Activated T-helper 17 cell treated with anti-CD3 and anti-CD28 coated beads, Interleukin-2, amount 50 U/mL, for 72 hours (primary cell): ENCODE data around the gene CLPX. TPM values are rescaled to one million over a fixed set of nuclear protein-coding genes. Genes with fewer than 3 reads are reported as not detected.
"Not testable (repeated sequence)": the region's sequence is repeated elsewhere in the genome, so short reads cannot be mapped to it uniquely, and the experiment has no call there.

Experiments
- ATAC-seq: fragments of 150-1000 bp; cut with Tn5 transposase; replicated peaks from 2 replicates; pipeline ENCODE4 v1.10.0; 2021; ENCODE audit warnings: mild to moderate bottlenecking, moderate library complexity
- H3K27ac Mint-ChIP-seq: one replicate; pipeline ENCODE4 v1.8.0; 2022; ENCODE audit warnings: mixed read lengths
- H3K27me3 Mint-ChIP-seq: one replicate; pipeline ENCODE4 v1.8.0; 2022; ENCODE audit warnings: mixed read lengths
- H3K36me3 Mint-ChIP-seq: one replicate; pipeline ENCODE4 v1.8.0; 2022; ENCODE audit warnings: low read depth, mild to moderate bottlenecking, mixed read lengths
- H3K4me1 Mint-ChIP-seq: one replicate; pipeline ENCODE4 v1.8.0; 2022; ENCODE audit warnings: mixed read lengths
- H3K4me3 Mint-ChIP-seq: one replicate; pipeline ENCODE4 v1.8.0; 2022; ENCODE audit warnings: mild to moderate bottlenecking, mixed read lengths
- H3K9me3 Mint-ChIP-seq: one replicate; pipeline ENCODE4 v1.8.0; 2022; ENCODE audit warnings: mixed read lengths
- total RNA-seq, 2 donors: library from RNA; stranded (reverse); gene quantifications; one replicate each; pipeline ENCODE4 v1.2.3, GENCODE V29; 2022

The CLPX gene
- total RNA-seq, 2 donors from 2014 or later, result 61.1 to 74.2 TPM

DNA sequence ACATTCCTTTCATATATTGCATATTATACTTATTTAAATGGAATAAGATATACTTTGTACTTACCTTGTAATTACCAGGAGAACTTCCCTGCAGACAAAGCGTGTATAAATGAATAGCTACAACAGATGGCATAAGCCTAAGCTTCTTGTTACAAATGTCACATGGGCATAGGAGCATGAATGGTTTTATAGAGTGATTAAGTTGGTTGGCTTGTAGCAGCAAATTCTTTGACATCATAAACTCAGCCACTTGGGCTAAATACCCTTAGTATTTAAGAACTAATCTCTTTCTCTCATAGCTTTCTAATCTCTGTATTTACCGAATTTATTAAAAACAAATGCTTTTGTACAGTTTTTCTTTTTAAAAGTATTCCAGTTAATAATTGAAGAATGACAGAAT, 70.1 kb downstream of the CLPX start, which contains the start of gene UBAP1L:
UBAP1L (minus strand) TSS at position 115 of the 400 bp plus-strand sequence. CDS start 8,985 bp downstream, outside the sequence.
- Mint-ChIP-seq H3K4me3 (no peak within 1 kb of the TSS), H3K9me3 (no peaks in the 10 kb centered on the region), H3K4me1 (peaks cover 8% of the 10 kb centered on the region), H3K27me3 (no peaks in the 10 kb centered on the region), H3K27ac (no peak within 1 kb of the TSS), H3K36me3 (peaks cover 88% of the 10 kb centered on the region)
- ATAC-seq, result no peak

GRCh38 chr15:65110676-65111292, 74.4 kb downstream of the CLPX start:
- no peak for ATAC-seq
- Mint-ChIP-seq H3K27me3 (no peaks in the 10 kb centered on the region), H3K4me3 (no peak overlapping the region), H3K27ac (peak overlapping the region; percentile 12), H3K9me3 (no peaks in the 10 kb centered on the region), H3K36me3 (peaks cover 71% of the 10 kb centered on the region), H3K4me1 (peaks cover 3% of the 10 kb centered on the region)

DNA sequence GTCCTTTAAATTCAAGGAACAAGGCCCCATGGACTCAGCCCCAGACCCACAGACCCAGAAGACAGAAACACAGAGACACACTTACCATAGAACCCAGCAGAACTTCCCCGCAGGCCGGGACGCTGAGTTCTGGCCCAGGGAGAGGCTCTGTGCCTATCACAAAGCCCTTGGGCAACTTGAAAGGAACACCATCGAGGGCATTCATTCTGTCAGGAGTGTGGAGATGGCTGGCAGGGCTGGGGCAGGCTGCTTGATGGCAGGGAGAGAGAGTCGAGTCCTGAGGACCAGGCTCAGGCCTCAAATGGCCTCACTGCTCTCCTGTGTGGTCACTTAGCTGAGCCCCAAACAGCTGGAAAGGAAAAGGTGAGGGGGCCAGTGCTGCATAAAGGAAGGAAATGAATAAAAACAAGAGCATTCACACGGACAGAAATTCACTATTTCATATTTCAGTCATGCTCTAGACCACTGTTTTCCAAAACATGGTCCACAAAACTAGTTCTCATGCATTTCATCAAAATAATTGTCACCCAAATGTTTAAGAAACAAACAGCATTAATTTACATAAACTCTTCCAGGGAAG, 79.0 kb downstream of the CLPX start:
- peaks cover 58% of the 10 kb centered on the region for H3K36me3 Mint-ChIP-seq
- no peaks in the 10 kb centered on the region for H3K9me3 Mint-ChIP-seq
- H3K27ac Mint-ChIP-seq, result peak overlapping the region; percentile 68
- H3K4me1 Mint-ChIP-seq, result peaks cover 3% of the 10 kb centered on the region
- H3K4me3 Mint-ChIP-seq, result no peak overlapping the region
- no peaks in the 10 kb centered on the region for H3K27me3 Mint-ChIP-seq
- no peak for ATAC-seq

GRCh38 chr15:65105038-65105437, 80.1 kb downstream of the CLPX start:
- ATAC-seq, result no peak
- Mint-ChIP-seq H3K27me3 (no peaks in the 10 kb centered on the region), H3K36me3 (peaks cover 69% of the 10 kb centered on the region), H3K9me3 (no peaks in the 10 kb centered on the region), H3K4me3 (no peak overlapping the region), H3K4me1 (no peaks in the 10 kb centered on the region), H3K27ac (no peak overlapping the region)

GRCh38 chr15:65102912-65103311, 82.2 kb downstream of the CLPX start:
- no peaks in the 10 kb centered on the region for H3K9me3 Mint-ChIP-seq
- H3K36me3 Mint-ChIP-seq, result peaks cover 84% of the 10 kb centered on the region
- no peaks in the 10 kb centered on the region for H3K27me3 Mint-ChIP-seq
- H3K4me1 Mint-ChIP-seq, result no peaks in the 10 kb centered on the region
- ATAC-seq, result no peak
- no peak overlapping the region for H3K4me3 Mint-ChIP-seq
- peak overlapping the region; percentile 7 for H3K27ac Mint-ChIP-seq

GRCh38 chr15:65101891-65102708, 83.0 kb downstream of the CLPX start:
- H3K9me3 Mint-ChIP-seq, result no peaks in the 10 kb centered on the region

GRCh38 chr15:65101411-65101890, 83.7 kb downstream of the CLPX start:
- H3K9me3 Mint-ChIP-seq, result no peaks in the 10 kb centered on the region
- H3K4me1 Mint-ChIP-seq, result no peaks in the 10 kb centered on the region
- no peaks in the 10 kb centered on the region for H3K27me3 Mint-ChIP-seq
- ATAC-seq, result no peak
- H3K36me3 Mint-ChIP-seq, result peaks cover 79% of the 10 kb centered on the region
- H3K4me3 Mint-ChIP-seq, result no peak overlapping the region
- no peak overlapping the region for H3K27ac Mint-ChIP-seq

More at GRCh38 chr15:65101891-65102708, 83.0 kb downstream of the CLPX start:
- H3K27me3 Mint-ChIP-seq, result no peaks in the 10 kb centered on the region
- H3K4me1 Mint-ChIP-seq, result no peaks in the 10 kb centered on the region
- H3K36me3 Mint-ChIP-seq, result peaks cover 84% of the 10 kb centered on the region
- no peak for ATAC-seq
- H3K27ac Mint-ChIP-seq, result no peak overlapping the region
- H3K4me3 Mint-ChIP-seq, result no peak overlapping the region

- Mint-ChIP-seq H3K4me1 (no peaks in the 10 kb centered on the region), H3K27me3 (no peaks in the 10 kb centered on the region), H3K27ac (no peak overlapping the region), H3K4me3 (no peak overlapping the region), H3K9me3 (no peaks in the 10 kb centered on the region), H3K36me3 (peaks cover 69% of the 10 kb centered on the region)
- ATAC-seq, result no peak
Observed at GRCh38 chr15:65100442-65100841, 84.7 kb downstream of the CLPX start.

- not testable (repeated sequence) for H3K9me3 Mint-ChIP-seq, H3K27me3 Mint-ChIP-seq, ATAC-seq, H3K4me1 Mint-ChIP-seq, H3K27ac Mint-ChIP-seq, H3K4me3 Mint-ChIP-seq
- peaks cover 64% of the 10 kb centered on the region for H3K36me3 Mint-ChIP-seq
Observed at GRCh38 chr15:65099801-65100200, 85.3 kb downstream of the CLPX start.

DNA sequence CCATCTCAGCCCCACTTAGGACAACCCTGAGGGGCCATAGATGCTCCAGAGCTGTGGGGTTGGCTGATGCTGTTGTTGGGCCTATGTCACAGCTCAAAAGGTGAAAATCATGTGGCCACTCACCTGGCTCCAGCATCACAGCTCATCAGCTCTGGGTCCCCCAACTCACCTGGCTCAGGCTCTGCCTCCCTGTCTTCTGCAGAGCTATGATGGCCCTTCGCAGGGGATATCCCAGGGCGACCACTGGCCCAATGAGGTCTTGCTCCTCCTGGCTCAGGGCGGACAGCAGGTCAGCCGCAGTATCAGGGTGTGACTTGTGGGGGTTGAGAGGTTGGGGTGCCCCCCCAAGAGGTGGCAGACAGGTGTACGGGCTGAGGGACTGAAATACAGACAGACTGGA, 85.8 kb downstream of the CLPX start:
- Mint-ChIP-seq H3K4me1 (no peaks in the 10 kb centered on the region), H3K36me3 (peaks cover 63% of the 10 kb centered on the region), H3K27ac (no peak overlapping the region), H3K4me3 (no peak overlapping the region), H3K9me3 (no peaks in the 10 kb centered on the region), H3K27me3 (no peaks in the 10 kb centered on the region)
- ATAC-seq, result no peak

Other genes with a start within 250 kb of the CLPX start
- 10 to 100 TPM; 65.1 to 87.7 TPM for gene SPG21, start 195.4 kb downstream of the CLPX start, total RNA-seq
- gene MTFMT, start 155.7 kb downstream of the CLPX start, total RNA-seq, result 10 to 100 TPM; 11.6 to 17.1 TPM
- not detected for gene SLC51B, start 140.0 kb downstream of the CLPX start, total RNA-seq
- not detected for gene RASL12, start 117.4 kb downstream of the CLPX start, total RNA-seq
- gene KBTBD13, start 108.6 kb downstream of the CLPX start, total RNA-seq, result not detected
- gene UBAP1L, start 70.1 kb downstream of the CLPX start, total RNA-seq, result 1 to 10 TPM; 5.2 to 6.1 TPM
- gene PDCD7, start 51.5 kb downstream of the CLPX start, total RNA-seq, result 10 to 100 TPM; 22.0 to 36.7 TPM
- gene CILP, start 26.1 kb upstream of the CLPX start, total RNA-seq, result under 1 TPM; 0.05 to 0.09 TPM
- 10 to 100 TPM; 19.8 to 22.0 TPM for gene PARP16, start 101.5 kb upstream of the CLPX start, total RNA-seq
- not detected for gene RNU5A-1, start 110.7 kb upstream of the CLPX start, total RNA-seq
- gene RNU5B-1, start 119.3 kb upstream of the CLPX start, total RNA-seq, result 10 to 100 TPM in 1 of 2 donors, not detected in 1; 14.1 TPM
- gene IGDCC3, start 192.7 kb upstream of the CLPX start, total RNA-seq, result not detected
- under 1 TPM; 0.15 to 0.66 TPM for gene IGDCC4, start 237.6 kb upstream of the CLPX start, total RNA-seq